Astrocyte (in vitro differentiated cells and primary cell): Measurements from ENCODE around the gene ESPNL. TPM values are rescaled to one million over a fixed set of nuclear protein-coding genes. Genes with fewer than 3 reads are reported as not detected.

Experiments
- DNase-seq: peaks from one replicate; pipeline ENCODE4 v3.0.0-alpha.2; 2010; ENCODE audit warnings: low read depth
- FAIRE-seq: peaks from 2 replicates; lab custom pipeline; 2011; peaks lifted over from hg19 to GRCh38; lab: Jason Lieb, UNC
- H2AFZ ChIP-seq: 2 replicates; pipeline ENCODE4 v1.6.0; 2012; ENCODE audit warnings: low read depth, low read length, inconsistent platforms
- H3K27ac ChIP-seq: 2 replicates; pipeline ENCODE4 v1.5.1; 2011; ENCODE audit warnings: low read depth, low read length, inconsistent platforms
- H3K27me3 ChIP-seq: 2 replicates; pipeline ENCODE4 v1.6.0; 2011; ENCODE audit warnings: low read length, inconsistent platforms; ENCODE audit not compliant: insufficient read depth
- H3K36me3 ChIP-seq: 2 replicates; pipeline ENCODE4 v1.5.1; 2011; ENCODE audit warnings: low read length, inconsistent platforms; ENCODE audit not compliant: insufficient read depth
- H3K4me1 ChIP-seq: 2 replicates; pipeline ENCODE4 v1.5.1; 2011; ENCODE audit warnings: low read length, inconsistent platforms; ENCODE audit not compliant: insufficient read depth
- H3K4me2 ChIP-seq: 2 replicates; pipeline ENCODE4 v1.6.0; 2012; ENCODE audit warnings: low read length, inconsistent platforms
- H3K4me3 ChIP-seq: 2 replicates; pipeline ENCODE4 v1.5.1; 2011; ENCODE audit warnings: low read depth, mild to moderate bottlenecking, low read length, inconsistent platforms; ENCODE audit not compliant: insufficient read depth
- H3K79me2 ChIP-seq: 2 replicates; pipeline ENCODE4 v1.6.0; 2012; ENCODE audit warnings: mild to moderate bottlenecking, low read length, inconsistent platforms; ENCODE audit not compliant: insufficient read depth
- H3K9ac ChIP-seq: 2 replicates; pipeline ENCODE4 v1.6.0; 2012; ENCODE audit warnings: mild to moderate bottlenecking, low read length, inconsistent platforms
- H3K9me3 ChIP-seq: 2 replicates; pipeline ENCODE4 v1.5.1; 2012; ENCODE audit warnings: low read depth, mild to moderate bottlenecking, low read length, inconsistent platforms; ENCODE audit not compliant: insufficient read depth
- H4K20me1 ChIP-seq: 2 replicates; pipeline ENCODE4 v1.6.0; 2012; ENCODE audit warnings: low read length, inconsistent platforms; ENCODE audit not compliant: insufficient read depth
- H3K27ac Mint-ChIP-seq: one replicate; pipeline ENCODE4 v1.8.0; 2021; ENCODE audit warnings: mild to moderate bottlenecking, mixed read lengths; ENCODE audit not compliant: unreplicated experiment
- H3K27me3 Mint-ChIP-seq: one replicate; pipeline ENCODE4 v1.8.0; 2021; ENCODE audit warnings: low read depth, mixed read lengths; ENCODE audit not compliant: unreplicated experiment
- H3K36me3 Mint-ChIP-seq: one replicate; pipeline ENCODE4 v1.8.0; 2021; ENCODE audit warnings: low read depth, mixed read lengths; ENCODE audit not compliant: unreplicated experiment
- H3K4me1 Mint-ChIP-seq: one replicate; pipeline ENCODE4 v1.8.0; 2021; ENCODE audit warnings: low read depth, mixed read lengths; ENCODE audit not compliant: unreplicated experiment
- H3K4me3 Mint-ChIP-seq: one replicate; pipeline ENCODE4 v1.8.0; 2021; ENCODE audit warnings: mild to moderate bottlenecking, moderate library complexity, mixed read lengths; ENCODE audit not compliant: unreplicated experiment
- H3K9me3 Mint-ChIP-seq: one replicate; pipeline ENCODE4 v1.8.0; 2021; ENCODE audit warnings: mild to moderate bottlenecking, mixed read lengths; ENCODE audit not compliant: unreplicated experiment
- CTCF ChIP-seq: IDR thresholded peaks from 2 replicates; pipeline ENCODE4 v1.5.1; 2011; ENCODE audit warnings: low read depth, mild to moderate bottlenecking, inconsistent platforms, low read length, moderate library complexity; ENCODE audit not compliant: insufficient read depth
- EZH2 ChIP-seq: IDR thresholded peaks from 2 replicates; pipeline ENCODE4 v1.6.1; 2012; ENCODE audit warnings: mild to moderate bottlenecking, low read length, inconsistent platforms; ENCODE audit not compliant: insufficient read depth
- total RNA-seq: library from RNA; stranded (reverse); gene quantifications from 2 replicates; pipeline ENCODE4 v1.2.1, GENCODE V29; 2021

ESPNL gene
- total RNA-seq, 1 donor from 2014 or later: not detected

GRCh38 chr2:238133499-238134392, 33.6 kb downstream of the ESPNL start:
- Histone ChIP-seq H3K27me3 (no peaks in the 10 kb centered on the region), H3K9me3 (no peaks in the 10 kb centered on the region), H3K9ac (no peak overlapping the region), H3K4me3 (no peak overlapping the region), H3K4me2 (no peak overlapping the region), H2AFZ (no peak overlapping the region), H3K4me1 (no peaks in the 10 kb centered on the region), H3K79me2 (no peaks in the 10 kb centered on the region), H4K20me1 (no peaks in the 10 kb centered on the region), H3K27ac (no peak overlapping the region), H3K36me3 (no peaks in the 10 kb centered on the region)
- H3K36me3 Mint-ChIP-seq: no peaks in the 10 kb centered on the region
- DNase-seq (no peak), FAIRE-seq (no peak)
- H3K27me3 Mint-ChIP-seq: peaks cover 35% of the 10 kb centered on the region
- H3K4me1 Mint-ChIP-seq: no peaks in the 10 kb centered on the region
- no peak overlapping the region for H3K4me3 Mint-ChIP-seq
- no peak overlapping the region for H3K27ac Mint-ChIP-seq
- no peaks in the 10 kb centered on the region for H3K9me3 Mint-ChIP-seq
- TF ChIP-seq CTCF: no peak
- TF ChIP-seq EZH2: no peak

- Histone ChIP-seq H3K9ac (no peak overlapping the region), H3K27me3 (no peaks in the 10 kb centered on the region), H3K36me3 (no peaks in the 10 kb centered on the region), H2AFZ (no peak overlapping the region), H3K79me2 (no peaks in the 10 kb centered on the region), H4K20me1 (no peaks in the 10 kb centered on the region), H3K27ac (no peak overlapping the region), H3K4me3 (no peak overlapping the region), H3K4me1 (no peaks in the 10 kb centered on the region), H3K9me3 (no peaks in the 10 kb centered on the region), H3K4me2 (no peak overlapping the region)
- H3K27ac Mint-ChIP-seq: no peak overlapping the region
- FAIRE-seq (no peak), DNase-seq (no peak)
- no peaks in the 10 kb centered on the region for H3K4me1 Mint-ChIP-seq
- H3K36me3 Mint-ChIP-seq: no peaks in the 10 kb centered on the region
- H3K27me3 Mint-ChIP-seq: peaks cover 35% of the 10 kb centered on the region
- H3K9me3 Mint-ChIP-seq: no peaks in the 10 kb centered on the region
- no peak for TF ChIP-seq CTCF
- no peak for TF ChIP-seq EZH2
- no peak overlapping the region for H3K4me3 Mint-ChIP-seq
These were observed 34.2 kb downstream of the ESPNL start for GRCh38 chr2:238134393-238134785.

- Histone ChIP-seq H3K27ac (no peak overlapping the region), H3K36me3 (no peaks in the 10 kb centered on the region), H2AFZ (no peak overlapping the region), H3K4me2 (no peak overlapping the region), H3K79me2 (no peaks in the 10 kb centered on the region), H3K4me3 (no peak overlapping the region), H3K9me3 (no peaks in the 10 kb centered on the region), H3K4me1 (no peaks in the 10 kb centered on the region), H3K9ac (no peak overlapping the region), H4K20me1 (no peaks in the 10 kb centered on the region), H3K27me3 (no peaks in the 10 kb centered on the region)
- TF ChIP-seq EZH2 (no peak), CTCF (no peak)
- Mint-ChIP-seq H3K9me3 (no peaks in the 10 kb centered on the region), H3K27ac (no peak overlapping the region), H3K27me3 (peaks cover 35% of the 10 kb centered on the region), H3K4me1 (no peaks in the 10 kb centered on the region), H3K36me3 (no peaks in the 10 kb centered on the region), H3K4me3 (no peak overlapping the region)
- FAIRE-seq (no peak), DNase-seq (no peak)
These were observed 35.5 kb downstream of the ESPNL start for GRCh38 chr2:238135601-238136150.
